Measurements from ENCODE around the gene GJD3. TPM values are rescaled to one million over a fixed set of nuclear protein-coding genes. Genes with fewer than 3 reads are reported as not detected.
A peak's percentile ranks its signal among the peaks of the same experiment; 100 is the strongest.

Gene GJD3
- total and polyA plus RNA-seq, 9 of the 15 experiments (the other 6 are each of a cell fraction or from before 2014, with no cell fraction given): 0.17 to 0.38 TPM; not detected in 7

DNA sequence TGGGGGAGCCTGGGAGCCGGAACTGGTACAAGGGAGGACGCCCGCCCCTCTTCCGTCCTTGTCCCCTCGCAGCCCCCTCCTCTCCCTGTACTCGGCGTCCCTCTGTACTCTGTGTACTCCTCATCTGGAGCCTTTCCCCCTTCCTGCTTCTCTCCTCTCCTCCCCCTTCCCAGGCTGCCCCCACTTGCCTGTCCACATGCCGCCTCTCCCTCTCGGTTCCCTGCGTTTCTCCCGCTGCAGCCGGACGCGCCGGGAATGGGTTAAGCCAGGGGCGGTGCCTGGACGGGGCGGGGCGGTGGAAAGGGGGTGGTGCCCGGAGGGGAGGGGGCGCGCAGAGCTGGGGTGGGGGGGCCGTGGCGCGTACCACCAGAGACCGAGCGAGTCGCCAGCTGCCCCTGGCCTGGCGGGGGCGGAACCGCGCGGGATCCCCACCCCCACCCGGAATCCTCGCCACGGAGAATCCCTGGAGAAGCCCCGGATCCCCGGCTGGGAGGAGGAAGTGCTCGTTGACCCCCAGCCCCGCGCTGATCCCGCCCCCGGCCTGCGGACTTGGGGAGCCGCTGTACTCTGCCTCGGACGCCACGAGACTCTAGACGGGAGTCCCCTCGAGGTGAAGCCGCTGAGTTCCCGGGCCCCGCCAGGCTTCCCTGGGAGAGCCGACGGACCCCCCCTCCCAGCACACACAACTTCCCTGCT is 22.6 kb downstream of the GJD3 start (continued):
- TF ChIP-seq SAP30 (IDR thresholded peaks at IDR 0.05; ENCODE audit: borderline replicate concordance, insufficient read depth, low read depth, low read length, poor library complexity, severe bottlenecking) (no peak), HDAC1 (IDR thresholded peaks at IDR 0.05) (peak in 1 of 2 experiments; percentile 59; a peak in 2 of 4 replicates), OTX1 (CRISPR knock-in tag; IDR thresholded peaks at IDR 0.05) (0 out of 2 replicates have a peak, but pooled peaks have one; percentile 36), PCBP1 (IDR thresholded peaks at IDR 0.05; ENCODE audit: low read depth, low read length, poor library complexity, severe bottlenecking) (no peak), HNRNPK (IDR thresholded peaks at IDR 0.05; ENCODE audit: low read depth, low read length, poor library complexity, severe bottlenecking) (no peak), ZBTB7A (IDR thresholded peaks at IDR 0.05; ENCODE audit: borderline replicate concordance, control insufficient read depth, low read depth, low read length) (peak; percentile 73; the same call in 1 of the 2 replicates), SLC30A9 (CRISPR knock-in tag; IDR thresholded peaks at IDR 0.05) (no peak), TOE1 (IDR thresholded peaks at IDR 0.05; ENCODE audit: borderline replicate concordance) (peak; percentile 62), TOE1 (CRISPR knock-in tag; IDR thresholded peaks at IDR 0.05; ENCODE audit: borderline replicate concordance, low read depth) (no peak), PRPF4 (IDR thresholded peaks at IDR 0.05; ENCODE audit: insufficient read depth, low read depth, low read length, poor library complexity, severe bottlenecking) (no peak), RBM22 (IDR thresholded peaks at IDR 0.05; ENCODE audit: low read depth, low read length, poor library complexity, severe bottlenecking) (peak; percentile 49), ZNF586 (CRISPR knock-in tag; conservative IDR thresholded peaks at IDR 0.05) (no peak), ZNF77 (CRISPR knock-in tag; IDR thresholded peaks at IDR 0.05) (no peak), MEF2A (IDR thresholded peaks at IDR 0.05; ENCODE audit: control insufficient read depth, low read depth, low read length) (no peak), PPARD (CRISPR knock-in tag; IDR thresholded peaks at IDR 0.05) (no peak), HNRNPL (IDR thresholded peaks at IDR 0.05; ENCODE audit: low read depth, low read length) (no peak), POLR2B (IDR thresholded peaks at IDR 0.05; ENCODE audit: low read depth, partially characterized antibody) (peak; percentile 71), ZNF146 (CRISPR knock-in tag; IDR thresholded peaks at IDR 0.05; ENCODE audit: unreplicated experiment) (no peak), FOXA3 (CRISPR knock-in tag; conservative IDR thresholded peaks at IDR 0.05 in 1 of 2, IDR thresholded peaks at IDR 0.05 in 1 of 2) (no peak), ZEB2 (IDR thresholded peaks at IDR 0.05) (no peak), ZNF124 (CRISPR knock-in tag; IDR thresholded peaks at IDR 0.05) (no peak), PHB (CRISPR knock-in tag; IDR thresholded peaks at IDR 0.05) (no peak), ZNF311 (CRISPR knock-in tag; IDR thresholded peaks at IDR 0.05) (no peak), ILF3 (IDR thresholded peaks at IDR 0.05; ENCODE audit: borderline replicate concordance) (no peak), ARID2 (IDR thresholded peaks at IDR 0.05) (no peak), ZNF253 (CRISPR knock-in tag; conservative IDR thresholded peaks at IDR 0.05) (no peak), TFAM (CRISPR knock-in tag; conservative IDR thresholded peaks at IDR 0.05) (no peak), FUS (optimal IDR thresholded peaks at IDR 0.05; ENCODE audit: low read depth, low read length) (no peak), BDP1 (IDR thresholded peaks at IDR 0.05; ENCODE audit: insufficient read depth, insufficient read length) (no peak)
- TF ChIP-seq, protein P1, sequence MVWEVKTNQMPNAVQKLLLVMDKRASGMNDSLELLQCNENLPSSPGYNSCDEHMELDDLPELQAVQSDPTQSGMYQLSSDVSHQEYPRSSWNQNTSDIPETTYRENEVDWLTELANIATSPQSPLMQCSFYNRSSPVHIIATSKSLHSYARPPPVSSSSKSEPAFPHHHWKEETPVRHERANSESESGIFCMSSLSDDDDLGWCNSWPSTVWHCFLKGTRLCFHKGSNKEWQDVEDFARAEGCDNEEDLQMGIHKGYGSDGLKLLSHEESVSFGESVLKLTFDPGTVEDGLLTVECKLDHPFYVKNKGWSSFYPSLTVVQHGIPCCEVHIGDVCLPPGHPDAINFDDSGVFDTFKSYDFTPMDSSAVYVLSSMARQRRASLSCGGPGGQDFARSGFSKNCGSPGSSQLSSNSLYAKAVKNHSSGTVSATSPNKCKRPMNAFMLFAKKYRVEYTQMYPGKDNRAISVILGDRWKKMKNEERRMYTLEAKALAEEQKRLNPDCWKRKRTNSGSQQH (CRISPR knock-in tag; IDR thresholded peaks at IDR 0.05): peak; percentile 80; the same call in 1 of the 2 replicates

Data from K562 (cell line).